HL-60/S4 (cell line): ENCODE results near the gene CABLES1.
"Not testable (repeated sequence)": the region's sequence is repeated elsewhere in the genome, so short reads cannot be mapped to it uniquely, and the experiment has no call there.

Experiments
- in situ Hi-C: fragments of 300-500 bp; cut with MboI; formaldehyde crosslinking; loops from 2 replicates; pipeline ENCODE4 v1.14.3; 2022; ENCODE audit warnings: low sequenced_read_pairs

CABLES1 gene

DNA sequence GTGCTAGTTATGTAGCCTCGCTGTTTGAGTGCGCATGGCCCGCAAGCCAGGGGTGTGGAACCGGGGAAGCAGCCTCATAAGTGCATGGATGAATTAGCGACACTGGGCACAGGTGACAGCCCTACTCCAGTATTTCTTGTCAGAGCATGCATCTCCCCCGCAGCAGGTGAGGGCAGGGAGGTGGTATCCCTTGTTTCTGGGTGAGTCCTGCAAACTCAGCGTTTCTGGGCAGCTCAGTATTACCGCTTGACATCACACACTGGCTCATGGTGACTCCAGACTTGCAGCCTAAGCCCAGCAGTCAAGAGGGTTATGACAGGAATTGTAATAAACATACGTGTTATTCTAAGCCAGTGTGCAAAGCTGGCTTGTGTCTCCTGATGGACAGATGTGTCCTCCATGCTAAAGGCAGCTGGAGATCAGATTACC, 2.5 kb downstream of the CABLES1 start:
- in situ Hi-C loops, result no loop called here

DNA sequence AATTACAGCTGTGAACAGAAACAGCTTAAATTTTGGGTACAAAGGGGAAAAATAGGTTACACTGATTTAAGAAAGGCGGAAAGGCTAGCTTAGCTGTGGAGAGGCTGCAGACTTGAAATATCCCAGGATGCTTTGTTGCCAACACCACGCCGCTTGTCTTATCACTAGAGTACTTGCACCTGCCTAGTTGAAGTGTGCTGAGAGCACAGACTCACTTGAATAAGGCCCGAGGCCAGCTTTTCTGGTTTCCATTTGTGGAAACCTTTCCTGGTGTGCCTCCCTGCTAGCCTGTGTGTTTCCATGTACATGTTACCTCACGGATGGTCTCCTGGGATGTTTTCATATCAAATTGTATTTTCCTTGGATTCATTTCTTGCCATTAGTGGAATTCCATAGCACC, 3.2 kb downstream of the CABLES1 start:
- in situ Hi-C loops, result no loop called here

DNA sequence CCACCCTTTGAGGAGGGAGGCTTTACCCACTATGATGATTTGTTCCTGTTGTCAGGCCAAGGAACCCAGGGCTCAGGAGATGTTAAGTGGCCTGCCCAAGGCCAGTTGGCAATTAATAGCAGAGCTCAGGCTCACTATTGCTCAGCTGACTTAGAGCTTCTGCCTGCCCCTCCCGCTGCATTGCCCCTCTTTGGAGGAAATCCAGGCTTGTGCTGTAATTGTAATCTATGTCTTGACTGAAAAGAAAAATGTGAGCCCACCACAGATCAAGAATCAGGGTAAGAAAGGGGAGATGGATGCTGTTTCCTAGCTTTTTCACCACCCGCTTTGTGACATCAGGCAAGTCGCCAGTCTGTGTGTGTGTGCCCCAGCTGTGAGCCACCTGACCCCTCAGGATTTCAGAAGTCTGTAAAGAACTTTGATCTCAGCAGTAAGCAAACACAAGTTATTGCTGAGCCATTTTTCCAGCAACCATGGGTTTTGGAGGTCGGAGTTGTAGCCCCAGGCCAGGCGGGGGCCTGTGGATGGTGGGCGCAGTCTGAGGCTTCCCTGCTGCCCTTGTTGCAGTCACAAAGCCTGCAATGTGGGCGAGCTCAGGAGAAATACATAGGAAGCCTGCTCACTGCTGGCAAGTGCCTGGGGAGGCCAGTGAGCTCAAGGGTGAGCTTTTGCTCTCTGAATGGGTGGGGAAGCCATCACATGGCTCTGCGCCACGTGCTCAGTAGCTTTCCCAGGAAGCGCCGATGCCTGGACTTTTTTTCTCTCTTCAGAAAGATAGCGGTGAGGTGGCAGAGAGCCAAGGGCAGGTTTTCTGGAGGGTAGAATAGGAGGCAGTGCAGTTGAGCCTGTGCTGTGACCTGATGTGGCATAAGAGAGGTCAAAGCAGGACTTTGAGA, 6.1 kb downstream of the CABLES1 start:
- in situ Hi-C loops, result no loop called here

DNA sequence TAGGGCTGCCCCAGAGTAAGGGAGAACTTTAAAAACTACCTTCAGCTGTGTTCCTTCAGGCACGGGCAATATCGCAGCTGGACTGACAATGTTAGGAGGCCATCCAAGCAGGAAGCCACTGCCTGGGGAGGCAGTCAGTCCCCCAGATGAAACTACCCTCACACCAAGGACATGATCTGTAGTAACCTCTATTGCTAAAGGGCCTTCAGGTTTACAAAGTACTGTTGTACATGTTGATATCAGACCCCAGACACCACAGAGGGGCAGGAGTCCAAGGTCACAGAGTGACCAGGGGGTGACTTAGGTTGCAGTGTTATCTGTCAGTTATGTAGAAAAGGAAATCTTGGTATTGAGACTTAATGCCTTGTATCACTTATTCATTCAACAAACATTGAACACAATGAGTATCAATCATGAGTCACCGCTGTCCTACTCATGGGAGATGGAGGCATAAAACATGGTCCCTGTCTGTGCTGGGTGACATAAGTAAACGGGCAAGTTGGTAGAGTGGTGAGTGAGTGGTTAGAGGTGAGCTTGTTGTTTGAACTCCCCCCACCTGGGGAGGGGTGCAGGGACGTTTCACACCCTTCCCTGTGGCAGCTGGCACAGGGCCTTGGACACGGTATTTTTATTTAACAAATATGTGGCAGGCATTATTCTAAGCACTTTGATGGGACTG, 7.1 kb downstream of the CABLES1 start:
- in situ Hi-C loops, result no loop called here

DNA sequence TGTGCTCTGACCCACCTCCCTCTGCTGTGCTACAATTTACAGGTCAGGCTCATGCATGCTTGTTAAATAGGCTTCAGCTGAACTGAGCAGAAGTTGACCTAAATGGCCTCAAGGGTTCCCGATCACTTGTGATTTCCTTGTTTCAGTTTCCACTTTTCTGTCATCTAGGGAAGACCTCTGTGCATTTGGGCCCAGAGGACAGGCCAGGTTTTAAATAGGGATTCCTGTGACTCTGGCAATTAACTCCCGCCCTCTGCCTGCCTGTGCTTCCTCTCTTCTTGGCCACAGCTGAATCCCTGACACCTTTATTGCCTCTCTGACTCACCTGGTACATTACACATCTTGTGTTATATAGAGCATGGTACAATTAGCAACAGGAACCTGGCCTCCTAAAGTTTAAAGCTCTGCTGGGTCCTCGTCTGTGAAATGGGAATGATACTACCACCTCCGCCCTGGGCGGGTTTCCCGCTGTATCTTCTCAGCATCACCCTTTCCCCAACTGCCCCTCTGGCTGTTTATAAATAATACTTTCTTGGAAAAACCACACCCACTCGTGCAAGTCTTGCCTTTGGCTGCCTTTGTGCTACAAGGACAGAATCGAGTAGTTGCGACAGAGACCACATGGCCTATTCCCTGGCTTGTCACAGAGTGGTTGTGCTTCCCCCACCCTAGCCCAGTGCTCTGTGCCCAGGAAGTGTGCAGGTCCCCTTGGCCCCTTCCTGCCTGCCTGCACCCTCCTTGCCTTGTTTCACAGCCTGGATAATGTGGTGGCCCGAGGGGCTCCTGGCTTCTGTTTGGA, 7.9 kb downstream of the CABLES1 start:
- in situ Hi-C loops, result no loop called here

DNA sequence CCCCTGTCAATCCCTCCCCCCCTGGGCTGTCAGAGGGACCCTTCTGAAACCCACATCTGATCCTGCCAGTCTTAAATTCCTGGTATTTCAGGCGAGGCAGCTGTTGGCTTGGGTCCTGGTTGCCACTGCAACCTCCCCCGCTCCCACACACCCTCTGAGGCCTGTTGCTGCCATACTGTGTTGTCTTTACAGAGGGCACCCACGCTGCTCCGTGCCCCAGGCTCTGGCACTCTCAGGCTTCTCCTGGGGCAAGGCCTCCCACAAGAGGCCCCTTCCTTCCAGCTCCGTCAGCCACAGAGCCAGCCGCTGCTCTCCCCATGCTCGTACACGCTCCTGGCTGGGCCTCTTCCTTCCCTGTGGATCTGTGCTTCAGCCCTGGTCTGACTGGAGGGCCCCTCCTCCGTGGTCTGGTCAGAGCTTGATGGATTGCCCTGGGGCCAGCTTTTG, 8.6 kb downstream of the CABLES1 start:
- in situ Hi-C loops, result no loop called here

DNA sequence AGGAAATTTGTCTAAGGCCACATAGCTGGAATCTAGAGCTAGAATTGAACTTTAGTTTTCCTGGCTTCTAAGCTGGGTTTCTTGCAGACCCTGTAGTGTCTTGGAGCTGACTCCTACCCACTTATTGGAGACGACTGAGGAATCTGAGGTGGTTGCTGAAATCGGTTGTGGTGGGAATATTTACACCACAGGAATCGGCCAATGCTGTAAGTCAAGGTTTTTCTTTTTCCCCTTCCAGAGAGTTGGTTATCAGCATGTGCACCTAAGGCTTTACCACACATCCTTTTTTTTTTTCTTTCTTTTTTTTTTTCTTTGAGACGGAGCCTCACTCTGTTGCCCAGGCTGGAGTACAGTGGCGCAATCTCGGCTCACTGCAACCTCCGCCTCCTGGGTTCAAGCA, 9.4 kb downstream of the CABLES1 start:
- in situ Hi-C loops, result no loop called here

DNA sequence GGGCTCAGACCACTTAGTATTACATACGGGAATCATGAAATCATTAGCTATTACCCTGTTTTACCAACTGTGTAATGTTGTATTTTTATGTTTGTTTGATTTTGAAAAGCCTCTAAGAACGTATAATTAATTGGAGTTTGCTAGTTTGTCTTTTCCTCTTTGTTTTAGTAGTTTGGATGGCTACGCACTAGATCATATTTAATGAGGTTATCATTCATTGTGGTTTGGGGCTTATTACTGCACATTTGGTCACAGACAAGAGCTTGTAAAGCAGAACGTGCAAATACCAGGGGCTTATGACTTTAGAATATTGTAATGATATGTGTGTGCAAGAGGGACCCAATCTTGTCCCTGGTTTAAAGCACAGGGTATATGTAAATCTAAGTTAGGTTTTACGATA, 10.3 kb downstream of the CABLES1 start:
- in situ Hi-C loops, result no loop called here

DNA sequence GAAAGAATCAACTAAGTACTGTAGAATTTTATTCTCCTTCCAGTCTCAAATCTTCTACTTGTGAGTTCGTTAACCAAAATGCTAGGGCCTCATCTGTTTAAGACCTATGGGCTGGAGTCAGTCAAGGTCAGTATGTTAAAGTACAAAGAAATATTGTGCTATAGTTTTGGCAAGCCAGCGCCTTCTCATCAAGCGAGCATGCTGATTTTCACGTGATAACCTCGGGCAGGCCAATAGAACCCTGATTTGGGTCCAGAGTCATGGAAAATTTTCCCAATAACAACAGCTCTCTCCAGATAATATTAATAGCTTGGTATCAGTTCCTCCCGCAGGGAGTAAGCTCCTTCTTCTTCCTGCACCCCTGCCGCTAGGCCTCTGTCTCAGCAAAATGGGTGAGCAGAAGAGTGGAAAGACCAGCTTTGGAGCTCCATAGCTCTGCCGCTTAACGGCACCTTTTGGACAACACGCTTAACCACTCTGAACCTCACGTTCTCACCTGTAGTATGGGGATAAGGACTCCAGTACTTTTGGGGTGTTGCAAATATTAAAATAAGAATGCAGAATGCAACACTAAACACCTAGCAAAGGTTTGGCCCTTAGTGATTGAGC, 11.7 kb downstream of the CABLES1 start:
- in situ Hi-C loops, result no loop called here

DNA sequence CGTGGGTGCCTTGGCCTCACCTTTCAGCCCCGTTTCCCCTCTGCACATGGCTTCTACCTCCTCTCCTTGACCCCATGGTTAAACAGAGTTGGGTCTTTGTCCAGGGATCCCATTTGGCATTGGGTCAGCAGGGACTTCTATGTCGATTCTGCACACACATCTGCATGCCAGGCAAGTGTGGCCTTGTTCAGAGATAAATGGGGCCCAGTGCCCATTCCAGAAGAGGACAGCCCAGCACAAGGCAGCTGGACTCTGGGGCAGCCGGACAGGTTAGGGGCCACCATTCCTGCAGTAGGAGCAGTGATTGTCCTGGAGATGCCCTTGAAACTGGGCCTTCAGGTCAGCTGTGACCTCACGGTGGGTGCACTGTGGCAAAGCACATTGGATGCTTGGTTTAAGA, 13.1 kb downstream of the CABLES1 start:
- in situ Hi-C loops, result no loop called here

DNA sequence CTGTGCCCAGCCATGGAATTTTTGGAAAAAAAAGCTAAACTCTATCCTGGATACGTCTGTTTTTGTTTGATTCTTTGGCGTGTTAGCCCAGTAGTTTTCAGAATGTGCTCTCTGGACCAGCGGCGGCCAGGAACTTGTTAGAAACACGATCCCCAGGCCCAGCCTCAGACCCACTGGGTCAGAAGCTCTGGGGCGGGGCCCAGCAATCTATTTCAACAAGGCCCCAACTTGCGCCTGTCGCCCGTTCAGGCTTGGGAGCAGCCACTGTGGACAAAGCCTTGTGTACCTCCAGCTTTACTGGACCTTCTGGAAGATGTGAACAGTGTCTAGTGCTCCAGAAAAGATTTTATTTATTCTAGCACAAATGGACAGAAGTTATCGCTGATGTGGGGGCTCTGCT, 14.3 kb downstream of the CABLES1 start:
- in situ Hi-C loops, result no loop called here

DNA sequence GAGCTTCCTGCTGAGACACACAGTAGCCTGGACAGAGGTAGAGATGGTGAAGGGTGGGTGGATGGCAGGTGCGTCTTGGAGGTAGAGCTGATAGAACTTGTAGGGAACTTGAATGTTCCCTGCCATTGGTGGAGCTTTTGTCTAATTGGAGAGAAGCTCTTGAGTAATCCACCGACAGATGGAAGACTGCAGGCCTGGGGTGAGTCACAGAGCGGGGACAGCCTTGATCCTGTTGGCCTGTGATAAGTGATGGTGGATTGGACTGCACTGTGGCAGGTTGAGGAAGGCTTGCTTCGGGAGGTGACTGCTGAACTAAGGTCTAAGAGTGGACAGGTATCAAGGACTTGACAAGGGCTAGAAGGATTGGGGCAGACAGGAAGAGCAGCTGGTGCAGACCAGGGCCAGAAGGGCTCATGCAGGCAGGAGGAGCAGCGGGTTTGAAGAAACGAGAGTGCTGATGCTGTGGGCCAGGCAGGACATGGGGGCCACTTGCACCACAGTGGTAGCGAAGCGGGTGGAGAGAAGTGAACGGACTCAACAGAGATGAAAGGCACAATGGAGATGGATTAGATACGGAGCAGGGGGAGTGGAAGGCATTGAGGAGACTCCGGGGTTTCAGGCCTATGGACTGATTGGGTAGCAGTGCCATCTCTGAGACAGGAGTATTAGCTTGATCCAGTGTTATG, 16.3 kb downstream of the CABLES1 start:
- in situ Hi-C loops, result no loop called here

DNA sequence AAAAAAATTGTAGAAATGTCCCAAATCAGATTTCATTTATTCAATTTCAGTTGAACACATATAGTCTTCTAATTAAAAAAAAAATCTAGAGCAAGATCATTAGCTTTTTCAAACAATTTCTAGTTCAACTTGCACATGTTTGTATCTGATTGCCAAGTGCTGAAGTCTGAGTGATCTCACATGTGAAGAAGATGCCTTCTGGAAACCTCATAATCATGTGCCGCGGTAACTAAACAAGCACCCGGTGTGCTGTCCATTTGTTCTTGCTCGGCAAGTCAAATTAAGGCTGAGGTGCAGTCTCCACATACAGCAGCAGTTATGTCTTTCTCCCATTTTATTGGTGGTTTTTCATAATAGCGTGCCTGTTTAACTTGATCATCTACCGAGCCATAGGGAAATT, 18.7 kb downstream of the CABLES1 start:
- in situ Hi-C loops, result no loop called here

DNA sequence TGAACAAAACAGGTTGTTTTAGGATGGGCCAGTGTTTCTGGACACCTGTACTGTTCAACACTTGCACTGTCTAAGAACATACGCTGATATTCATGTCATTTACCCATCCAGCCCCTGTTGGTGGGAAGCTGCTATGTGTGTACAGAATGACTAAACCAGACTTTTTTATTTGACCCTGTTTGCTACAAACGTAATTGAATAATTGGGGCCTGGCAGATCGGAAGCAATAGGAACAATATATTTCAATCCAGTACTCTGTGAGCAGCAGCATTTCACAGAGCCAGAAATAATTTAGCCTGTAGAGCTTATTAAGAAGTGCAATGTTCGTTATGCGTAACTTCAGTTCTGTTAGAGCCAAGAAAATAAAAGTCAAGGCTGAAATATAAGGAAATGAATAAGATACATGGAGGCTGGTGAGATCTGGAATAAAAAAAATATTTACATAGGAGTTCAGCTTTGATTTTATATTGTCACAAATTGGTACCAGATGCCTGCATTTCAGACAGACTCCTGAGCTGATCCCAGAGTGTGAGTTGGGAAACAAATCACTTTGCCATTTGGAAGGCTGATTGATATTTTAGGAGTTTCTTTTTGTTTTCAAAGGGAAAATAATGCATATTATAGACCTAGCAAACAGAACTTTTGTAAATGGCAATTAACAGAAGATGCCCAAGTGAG, 19.7 kb downstream of the CABLES1 start:
- in situ Hi-C loops, result no loop called here

DNA sequence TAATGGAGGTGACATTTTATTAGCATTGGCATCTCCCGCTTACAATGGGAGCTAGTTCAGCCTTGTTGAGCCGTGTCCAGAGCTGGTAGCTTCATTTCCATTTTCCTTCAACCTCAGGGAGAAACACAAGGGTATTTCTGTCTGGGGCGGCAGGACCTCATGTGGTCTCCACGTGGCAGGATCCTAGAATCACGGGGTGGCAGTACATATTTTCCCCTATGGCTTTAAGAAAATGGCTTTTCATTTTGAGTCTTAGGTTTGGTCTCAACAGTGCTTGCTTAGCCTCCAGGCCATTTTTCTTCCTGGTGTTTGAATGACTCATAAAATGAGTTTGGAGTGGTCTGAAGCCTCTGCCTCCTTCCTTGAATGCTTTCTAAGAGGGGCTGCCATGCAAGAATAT, 20.3 kb downstream of the CABLES1 start:
- in situ Hi-C loops, result no loop called here

DNA sequence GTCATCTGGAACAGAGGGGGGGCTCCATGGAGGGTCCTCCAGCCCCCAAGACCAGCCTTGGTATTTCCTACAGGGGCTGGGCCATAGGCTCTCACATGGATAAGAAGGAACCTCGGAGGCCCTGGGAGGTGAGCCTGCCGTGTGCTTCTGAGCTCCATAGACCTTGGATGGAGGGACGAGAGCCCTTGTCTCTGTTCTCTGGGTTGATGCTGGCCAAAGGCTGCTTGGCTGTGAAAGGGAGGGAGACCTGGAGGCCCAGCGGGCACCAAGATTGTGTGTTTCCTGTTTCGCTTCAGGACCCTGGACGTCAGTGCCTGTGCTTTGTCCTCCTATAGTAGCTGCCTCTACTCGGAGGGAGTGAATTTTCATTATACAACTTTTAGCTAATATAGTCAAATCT, 20.8 kb downstream of the CABLES1 start:
- in situ Hi-C loops, result no loop called here

DNA sequence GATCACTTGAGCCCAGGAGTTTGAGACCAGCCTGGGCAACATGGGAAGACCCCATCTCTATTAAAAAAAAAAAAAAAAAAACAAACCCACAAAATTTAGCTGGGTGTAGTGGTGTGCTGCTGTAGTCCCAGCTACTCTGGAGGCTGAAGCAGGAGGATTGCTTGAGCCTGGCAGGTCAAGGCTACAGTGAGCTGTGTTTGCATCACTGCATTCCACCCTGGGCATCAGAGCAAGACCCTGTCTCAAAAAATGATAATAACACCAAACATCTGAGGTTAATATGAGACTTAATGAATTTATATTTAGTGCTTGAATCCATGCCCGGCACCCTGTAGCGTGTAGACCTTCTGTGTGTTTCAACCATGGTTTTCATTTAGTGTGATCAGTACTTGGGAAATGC, 22.8 kb downstream of the CABLES1 start:
- in situ Hi-C loops, result no loop called here

DNA sequence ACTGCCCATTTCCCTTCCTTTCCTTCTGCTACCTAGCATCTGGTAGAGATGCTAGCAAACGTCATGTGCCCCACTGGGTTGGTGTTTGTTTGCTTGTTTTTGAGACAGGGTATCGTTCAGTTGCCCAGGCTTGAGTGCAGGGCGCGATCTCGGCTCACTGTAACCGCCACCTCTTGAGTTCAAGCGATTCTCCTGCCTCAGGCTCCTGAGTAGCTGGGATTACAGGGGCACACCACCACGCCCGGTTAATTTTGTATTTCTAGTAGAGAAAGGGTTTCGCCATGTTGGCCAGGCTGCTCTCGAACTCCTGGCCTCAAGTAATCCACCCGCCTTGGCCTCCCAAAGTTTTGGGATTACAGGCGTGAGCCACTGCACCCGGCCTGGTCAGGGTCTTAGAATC, 23.6 kb downstream of the CABLES1 start:
- in situ Hi-C loops, result not testable (repeated sequence)

DNA sequence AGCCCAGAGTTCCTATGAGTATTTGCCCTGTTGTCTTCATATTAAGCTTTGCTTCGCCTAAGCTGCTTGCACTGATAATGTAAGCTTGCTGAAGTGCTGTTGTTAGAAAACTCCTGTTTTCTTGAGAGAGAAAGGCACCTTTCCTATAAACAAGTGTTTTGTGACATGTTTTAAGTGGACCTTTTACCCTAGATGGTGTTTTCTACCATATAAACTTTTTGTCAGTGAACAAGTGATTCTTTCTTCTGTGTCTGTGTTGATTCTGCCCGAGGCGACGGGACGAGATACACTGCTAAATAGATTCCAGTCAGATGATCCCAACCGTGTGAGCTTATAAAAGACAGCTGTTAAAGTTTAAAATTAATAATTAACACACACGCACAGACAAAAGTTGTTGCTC, 24.1 kb downstream of the CABLES1 start:
- in situ Hi-C loops, result no loop called here

DNA sequence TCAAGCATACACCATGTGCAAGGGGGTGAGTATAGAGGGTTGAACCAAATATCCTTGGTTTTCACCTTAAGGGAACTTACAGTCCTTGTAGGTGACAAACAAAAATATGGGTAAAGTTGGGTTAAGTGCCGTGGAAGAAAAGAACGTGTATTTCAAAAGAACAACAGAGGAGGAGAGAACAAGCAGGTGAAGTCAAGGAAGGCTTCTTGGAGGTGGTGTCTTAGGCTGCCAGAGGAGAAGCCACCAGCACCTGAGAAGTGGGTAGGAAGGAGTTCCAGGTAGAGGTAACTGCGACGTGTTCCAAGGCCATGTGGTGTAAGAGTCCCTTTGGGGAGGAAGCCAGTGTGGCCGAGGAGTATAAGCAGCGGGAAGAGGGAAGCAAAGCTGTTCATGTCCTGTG, 27.2 kb downstream of the CABLES1 start:
- in situ Hi-C loops, result no loop called here
